WERI-Rb-1 (cell line): ENCODE results near the gene NABP2.

Experiments used
- DNase-seq: peaks from one replicate; pipeline ENCODE4 v3.0.0-alpha.2; 2020
- H3K27ac ChIP-seq: fragments of 250-450 bp; sonication (Bioruptor Pico); 2 replicates; pipeline ENCODE4 v1.5.1; 2020; ENCODE audit warnings: mild to moderate bottlenecking, moderate library complexity
- H3K27me3 ChIP-seq: fragments of 250-450 bp; sonication (Bioruptor Pico); 2 replicates; pipeline ENCODE4 v1.5.1; 2021; ENCODE audit warnings: mild to moderate bottlenecking, low read depth, moderate library complexity; ENCODE audit not compliant: insufficient read depth, severe bottlenecking
- H3K36me3 ChIP-seq: fragments of 250-450 bp; sonication (Bioruptor Pico); 2 replicates; pipeline ENCODE4 v1.5.1; 2020; ENCODE audit warnings: mild to moderate bottlenecking, moderate library complexity
- H3K4me3 ChIP-seq: 2 replicates; pipeline ENCODE4 v1.5.1; 2011; ENCODE audit warnings: low read depth, mild to moderate bottlenecking, control low read depth, low read length
- H3K9me3 ChIP-seq: fragments of 250-450 bp; sonication (Bioruptor Pico); 2 replicates; pipeline ENCODE4 v1.5.1; 2021; ENCODE audit warnings: mild to moderate bottlenecking, moderate library complexity; ENCODE audit not compliant: severe bottlenecking
- TF ChIP-seq, protein P1 (sequence below): IDR thresholded peaks from 2 replicates; pipeline ENCODE4 v1.5.1; 2011; ENCODE audit warnings: low read depth, mild to moderate bottlenecking, control low read depth, inconsistent platforms, low read length

The NABP2 gene

DNA sequence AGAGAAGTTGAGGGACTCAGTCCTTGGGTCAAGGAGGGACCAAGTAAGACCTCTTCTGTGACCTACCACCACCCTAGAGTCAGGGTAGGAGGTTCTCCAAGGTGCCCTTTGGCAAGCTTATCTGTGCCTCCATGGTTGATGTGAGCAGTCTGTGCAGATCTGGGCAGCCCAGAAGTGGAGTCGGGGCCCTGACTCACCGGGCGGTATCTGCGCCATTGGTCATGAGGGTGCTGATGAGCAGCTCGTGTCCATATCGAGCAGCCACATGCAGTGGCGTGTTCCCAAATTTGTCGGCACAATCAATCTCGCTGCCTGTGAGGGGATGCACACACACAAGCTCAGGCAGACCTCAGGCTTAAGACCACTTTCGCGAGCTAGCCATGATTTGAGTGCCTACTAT is 28.9 kb downstream of the NABP2 start:
- peaks cover 79% of the 10 kb centered on the region for H3K36me3 ChIP-seq
- TF ChIP-seq, protein P1, sequence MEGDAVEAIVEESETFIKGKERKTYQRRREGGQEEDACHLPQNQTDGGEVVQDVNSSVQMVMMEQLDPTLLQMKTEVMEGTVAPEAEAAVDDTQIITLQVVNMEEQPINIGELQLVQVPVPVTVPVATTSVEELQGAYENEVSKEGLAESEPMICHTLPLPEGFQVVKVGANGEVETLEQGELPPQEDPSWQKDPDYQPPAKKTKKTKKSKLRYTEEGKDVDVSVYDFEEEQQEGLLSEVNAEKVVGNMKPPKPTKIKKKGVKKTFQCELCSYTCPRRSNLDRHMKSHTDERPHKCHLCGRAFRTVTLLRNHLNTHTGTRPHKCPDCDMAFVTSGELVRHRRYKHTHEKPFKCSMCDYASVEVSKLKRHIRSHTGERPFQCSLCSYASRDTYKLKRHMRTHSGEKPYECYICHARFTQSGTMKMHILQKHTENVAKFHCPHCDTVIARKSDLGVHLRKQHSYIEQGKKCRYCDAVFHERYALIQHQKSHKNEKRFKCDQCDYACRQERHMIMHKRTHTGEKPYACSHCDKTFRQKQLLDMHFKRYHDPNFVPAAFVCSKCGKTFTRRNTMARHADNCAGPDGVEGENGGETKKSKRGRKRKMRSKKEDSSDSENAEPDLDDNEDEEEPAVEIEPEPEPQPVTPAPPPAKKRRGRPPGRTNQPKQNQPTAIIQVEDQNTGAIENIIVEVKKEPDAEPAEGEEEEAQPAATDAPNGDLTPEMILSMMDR = no peak
- no peak overlapping the region for H3K4me3 ChIP-seq
- no peaks in the 10 kb centered on the region for H3K9me3 ChIP-seq
- no peak overlapping the region for H3K27ac ChIP-seq
- no peaks in the 10 kb centered on the region for H3K27me3 ChIP-seq
- no peak for DNase-seq

DNA sequence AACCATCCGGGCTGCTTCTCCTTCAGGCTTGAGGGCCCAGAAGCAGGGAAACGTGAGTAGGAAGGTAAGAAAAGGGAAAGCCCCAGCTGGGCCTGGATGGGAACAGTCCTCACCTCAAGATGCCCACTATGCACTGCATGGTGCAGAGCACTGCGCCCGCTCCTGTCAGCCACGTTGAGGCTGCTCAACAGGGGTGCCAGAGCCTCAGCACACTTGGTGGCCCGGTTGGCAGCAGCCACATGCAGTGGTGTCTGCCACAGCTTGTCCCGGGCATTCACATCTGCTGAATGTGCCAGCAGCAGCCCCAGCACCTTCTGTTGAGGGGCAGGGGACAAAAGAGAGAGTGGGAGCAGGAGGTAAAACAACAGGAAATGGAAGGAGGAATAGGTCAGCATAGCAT is 31.5 kb downstream of the NABP2 start:
- DNase-seq = no peak
- H3K4me3 ChIP-seq = no peak overlapping the region
- no peaks in the 10 kb centered on the region for H3K27me3 ChIP-seq
- H3K36me3 ChIP-seq = peaks cover 57% of the 10 kb centered on the region
- TF ChIP-seq, protein P1 = no peak
- H3K9me3 ChIP-seq = no peaks in the 10 kb centered on the region
- H3K27ac ChIP-seq = no peak overlapping the region

DNA sequence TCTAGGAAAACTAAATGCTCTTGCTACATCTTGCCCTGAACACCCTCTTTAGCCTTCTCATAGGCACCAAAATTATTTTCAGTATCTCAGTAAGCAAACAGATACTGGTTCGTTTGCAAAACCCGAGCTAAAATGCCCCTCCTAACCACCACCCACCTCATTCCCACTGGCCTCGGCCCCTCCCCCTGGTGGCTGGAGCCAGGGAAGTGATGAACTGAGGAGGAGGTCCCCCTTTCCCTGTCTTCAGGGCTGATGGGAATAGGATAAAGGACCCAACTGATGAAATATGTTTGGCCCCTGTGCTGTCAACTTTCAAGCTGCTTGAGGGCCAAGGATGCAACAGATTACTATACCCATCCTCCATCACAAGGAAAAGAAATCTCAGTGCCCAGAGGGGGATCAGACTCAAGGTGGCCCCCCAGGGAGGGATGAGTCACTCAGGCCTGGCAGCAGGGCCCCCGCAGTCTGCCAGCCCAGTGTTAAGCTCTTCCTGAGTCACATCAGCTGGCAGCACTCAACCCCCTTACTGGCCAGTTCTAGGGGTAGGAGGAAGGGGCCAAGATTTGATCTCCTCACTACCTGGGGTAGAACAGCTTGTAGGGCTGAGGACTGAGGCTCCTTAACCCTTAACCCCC is 32.3 kb downstream of the NABP2 start:
- H3K4me3 ChIP-seq = no peak overlapping the region
- TF ChIP-seq, protein P1 = no peak
- no peaks in the 10 kb centered on the region for H3K27me3 ChIP-seq
- no peak for DNase-seq
- H3K27ac ChIP-seq = no peak overlapping the region
- peaks cover 54% of the 10 kb centered on the region for H3K36me3 ChIP-seq
- no peaks in the 10 kb centered on the region for H3K9me3 ChIP-seq

DNA sequence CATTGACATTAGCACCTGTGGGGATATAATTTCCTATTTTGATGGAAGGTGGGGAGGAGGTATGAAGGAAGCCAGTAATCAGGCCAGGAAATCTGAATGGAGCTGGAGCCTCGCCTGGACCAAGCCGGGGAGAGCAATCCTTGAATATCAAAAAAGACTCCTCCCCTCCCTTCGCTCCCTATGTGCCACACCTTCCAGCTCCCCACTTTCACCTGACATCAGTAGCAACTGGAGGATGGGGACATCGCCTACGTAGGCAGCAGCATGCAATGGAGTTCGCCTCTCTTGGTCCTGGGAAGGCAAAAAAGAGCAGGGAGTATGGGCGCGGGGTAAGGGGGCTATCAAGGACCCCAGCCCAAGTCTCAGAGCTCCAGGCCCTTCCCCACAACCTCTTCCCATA is 32.9 kb downstream of the NABP2 start:
- TF ChIP-seq, protein P1 = no peak
- no peaks in the 10 kb centered on the region for H3K27me3 ChIP-seq
- no peaks in the 10 kb centered on the region for H3K9me3 ChIP-seq
- H3K27ac ChIP-seq = peak overlapping the region; percentile 96; the same call in 1 of the 2 replicates
- H3K4me3 ChIP-seq = peak overlapping the region; percentile 64
- no peak for DNase-seq
- peaks cover 49% of the 10 kb centered on the region for H3K36me3 ChIP-seq

DNA sequence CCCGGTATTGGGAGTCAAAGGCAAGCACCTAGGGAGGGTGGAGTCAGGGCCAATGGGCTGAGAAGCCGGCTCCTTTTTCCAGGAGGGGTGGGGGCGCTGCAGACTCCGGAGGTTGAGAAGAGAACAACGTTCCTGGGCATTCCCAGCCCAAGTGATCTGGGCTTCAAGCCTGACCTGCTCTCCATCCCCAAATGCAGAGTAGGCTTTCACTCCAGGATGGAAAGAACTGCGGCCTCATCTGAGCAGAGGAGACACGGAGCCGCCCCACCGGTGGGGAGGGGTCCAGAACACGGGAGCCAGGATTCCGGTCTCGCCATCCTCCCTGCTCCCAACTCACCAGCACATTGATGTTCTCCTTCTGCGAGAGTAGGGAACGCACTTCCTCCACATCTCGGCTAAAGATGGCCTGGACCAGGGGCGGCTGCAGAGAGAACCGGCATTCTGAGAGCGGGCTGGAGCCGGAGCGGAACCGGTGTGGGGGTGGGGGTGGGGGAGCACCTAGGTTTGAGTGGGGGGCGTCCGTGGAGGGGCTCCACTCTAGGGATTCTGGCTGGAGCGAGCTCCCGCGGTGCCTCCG is 33.4 kb downstream of the NABP2 start:
- TF ChIP-seq, protein P1 = no peak
- peak; percentile 69 for DNase-seq
- Histone ChIP-seq H3K4me3 (peak overlapping the region; percentile 64), H3K27me3 (no peaks in the 10 kb centered on the region), H3K9me3 (no peaks in the 10 kb centered on the region), H3K36me3 (peaks cover 44% of the 10 kb centered on the region), H3K27ac (peak overlapping the region; percentile 96)
